Measurements from ENCODE around the gene RFWD3.
A peak's percentile ranks its signal among the peaks of the same experiment; 100 is the strongest.

Gene RFWD3

DNA sequence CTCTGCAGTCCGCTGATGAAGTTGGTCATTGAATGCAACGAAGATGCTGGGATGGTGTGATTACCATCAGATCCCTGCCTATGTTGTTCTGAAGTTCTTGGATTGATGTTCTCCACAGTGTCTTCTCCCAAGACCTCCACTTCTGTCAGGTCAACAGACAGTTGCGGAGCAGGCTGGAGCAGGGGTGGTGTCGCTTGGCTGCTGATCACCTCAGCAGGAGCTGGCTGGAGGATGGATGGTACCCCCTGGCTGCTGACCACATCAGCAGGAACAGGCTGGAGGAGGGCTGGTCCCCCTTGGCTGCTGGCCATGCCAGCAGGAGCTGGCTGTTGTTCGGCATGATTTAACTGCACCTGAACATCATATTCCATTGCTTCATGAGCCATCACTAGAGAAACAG, 5.6 kb downstream of the RFWD3 start:
- no peak for DNase-seq (ENCODE audit: low read depth)

DNA sequence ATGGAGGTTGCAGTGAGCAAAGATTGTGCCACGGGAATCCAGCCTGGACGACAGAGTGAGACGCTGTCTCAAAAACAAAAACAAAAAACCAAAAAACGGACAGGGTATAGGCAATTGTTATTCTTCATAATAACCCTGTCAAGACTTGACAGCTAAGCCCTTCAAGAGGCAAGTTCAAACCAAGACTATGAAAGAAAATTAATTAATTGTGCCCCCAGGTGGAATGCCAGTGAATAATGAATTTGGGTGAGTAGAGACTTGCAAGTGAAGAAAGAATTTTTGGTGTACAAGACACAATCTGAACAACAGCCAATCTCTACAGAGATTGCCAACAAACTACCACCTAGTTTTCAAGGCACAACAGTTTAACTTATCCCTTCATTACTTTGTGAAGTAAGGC, 6.3 kb downstream of the RFWD3 start:
- DNase-seq (ENCODE audit: low read depth), result no peak

- no peak for DNase-seq (ENCODE audit: low read depth)
Measured at GRCh38 chr16:74659041-74659440, 7.6 kb downstream of the RFWD3 start.

DNA sequence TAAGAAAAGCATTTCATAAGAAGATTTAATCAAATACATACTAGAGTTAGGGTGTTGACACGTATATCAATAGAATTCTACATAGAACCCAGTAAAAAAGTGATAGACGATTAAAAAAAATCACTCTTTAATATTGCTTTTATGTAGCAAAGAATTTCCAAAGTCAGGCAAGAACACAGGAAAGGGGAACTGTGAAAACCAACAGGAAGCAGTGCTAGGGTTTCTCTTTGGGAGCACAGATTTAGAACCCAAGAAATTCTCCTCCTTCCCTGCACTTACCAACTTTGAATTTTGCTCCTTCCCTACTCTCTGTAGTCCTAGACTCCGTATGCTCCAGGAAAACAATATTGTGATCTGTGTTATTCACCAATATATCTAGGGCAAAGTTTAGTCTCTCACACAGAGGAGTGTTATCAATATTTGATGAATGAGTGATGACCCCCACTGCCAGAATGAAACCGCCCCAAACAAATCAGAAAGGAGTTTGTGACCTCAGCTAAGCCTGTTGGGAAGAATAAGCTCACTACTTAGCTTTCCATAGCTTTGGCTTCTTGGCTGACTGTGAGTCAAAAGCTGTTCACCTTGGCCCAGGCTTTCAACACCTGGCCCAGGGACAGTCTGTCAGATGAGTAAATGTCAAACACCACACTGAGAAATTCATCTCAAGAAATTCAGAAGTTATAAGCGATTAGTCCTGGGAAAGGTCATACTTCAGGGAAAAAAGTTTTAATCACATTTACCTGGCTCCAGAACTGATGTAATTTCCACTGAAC, 8.6 kb downstream of the RFWD3 start:
- DNase-seq (ENCODE audit: low read depth), result no peak

DNA sequence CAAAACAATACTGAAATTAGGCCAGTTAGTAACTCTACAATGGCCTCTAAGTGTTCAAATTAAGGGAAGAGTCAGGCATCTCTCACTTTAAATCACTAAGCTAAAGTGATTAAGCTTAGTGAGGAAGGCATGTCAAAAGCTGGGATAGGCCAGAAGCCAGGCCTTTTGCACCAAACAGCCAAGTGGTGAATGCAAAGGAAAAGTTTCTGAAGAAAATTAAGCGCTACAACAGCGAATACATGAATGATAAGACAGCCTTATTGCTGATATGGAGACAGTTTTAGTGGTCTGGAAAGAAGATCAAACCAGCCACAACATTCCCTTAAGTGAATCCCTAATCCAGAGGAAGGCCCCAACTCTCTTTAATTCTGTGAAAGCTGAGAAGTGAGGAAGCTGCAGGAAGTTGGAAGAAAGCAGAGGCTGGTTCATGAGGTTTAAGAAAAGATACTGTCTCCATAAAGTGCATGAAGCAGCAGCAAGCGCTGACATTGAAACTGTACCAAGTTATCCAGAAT, 12.1 kb downstream of the RFWD3 start:
- DNase-seq (ENCODE audit: low read depth), result no peak

DNA sequence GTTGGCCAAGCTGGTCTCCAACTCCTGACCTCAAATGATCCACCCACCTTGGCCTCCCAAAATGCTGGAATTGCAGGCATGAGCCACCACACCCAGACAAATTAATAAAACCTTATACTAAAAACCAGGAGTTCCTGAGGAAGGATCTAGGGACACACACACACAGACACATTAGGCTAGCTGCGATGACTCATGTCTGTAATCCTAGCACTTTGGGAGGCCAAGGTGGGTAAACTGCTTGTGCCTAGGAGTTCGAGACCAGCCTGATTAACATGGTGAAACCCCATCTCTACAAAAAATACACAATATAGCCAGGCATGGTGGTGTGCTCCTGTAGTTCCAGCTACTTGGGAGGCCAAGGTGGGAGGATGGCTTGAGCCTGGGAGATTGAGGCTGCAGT, 13.8 kb downstream of the RFWD3 start:
- DNase-seq (ENCODE audit: low read depth), result peak; percentile 9

GRCh38 chr16:74652249-74652648, 14.4 kb downstream of the RFWD3 start:
- DNase-seq (ENCODE audit: low read depth), result no peak

- no peak for DNase-seq (ENCODE audit: low read depth)
Measured at GRCh38 chr16:74651841-74652240, 14.8 kb downstream of the RFWD3 start.

- DNase-seq (ENCODE audit: low read depth), result no peak
Measured at GRCh38 chr16:74650966-74651567, 15.6 kb downstream of the RFWD3 start.

- DNase-seq (ENCODE audit: low read depth), result no peak
Measured at GRCh38 chr16:74649839-74650504, 16.7 kb downstream of the RFWD3 start.

DNA sequence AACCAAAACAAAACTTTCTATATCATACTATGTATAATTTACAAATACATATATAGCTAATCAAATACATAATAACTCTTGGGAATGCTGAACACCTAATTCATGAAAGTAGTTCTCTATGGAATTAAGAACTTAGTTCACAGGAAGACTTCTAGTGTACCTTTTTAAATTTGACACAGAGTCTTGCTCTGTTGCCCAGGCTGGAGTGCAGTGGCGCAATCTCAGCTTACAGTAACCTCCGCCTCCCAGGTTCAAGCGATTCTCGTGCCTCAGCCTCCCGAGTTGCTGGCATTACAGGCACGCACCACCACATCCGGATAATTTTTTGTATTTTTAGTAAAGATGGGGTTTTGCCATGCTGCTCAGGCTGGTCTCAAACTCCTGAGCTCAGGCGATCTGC, 24.7 kb downstream of the RFWD3 start:
- DNase-seq (ENCODE audit: low read depth), result no peak

- DNase-seq (ENCODE audit: low read depth), result no peak
Measured at GRCh38 chr16:74637742-74638453, 28.8 kb downstream of the RFWD3 start.

- DNase-seq (ENCODE audit: low read depth), result no peak
Measured at GRCh38 chr16:74635303-74635702, 31.4 kb downstream of the RFWD3 start.

GRCh38 chr16:74633686-74634085, 33.0 kb downstream of the RFWD3 start:
- DNase-seq (ENCODE audit: low read depth), result no peak

GRCh38 chr16:74627506-74628220, 39.0 kb downstream of the RFWD3 start:
- DNase-seq (ENCODE audit: low read depth), result no peak

- DNase-seq (ENCODE audit: low read depth), result no peak
Measured at GRCh38 chr16:74626741-74627416, 39.8 kb downstream of the RFWD3 start.

- no peak for DNase-seq (ENCODE audit: low read depth)
Measured at GRCh38 chr16:74625500-74626350, 41.0 kb downstream of the RFWD3 start.

- DNase-seq (ENCODE audit: low read depth), result no peak
Measured at GRCh38 chr16:74623839-74624235, 42.8 kb downstream of the RFWD3 start.

DNA sequence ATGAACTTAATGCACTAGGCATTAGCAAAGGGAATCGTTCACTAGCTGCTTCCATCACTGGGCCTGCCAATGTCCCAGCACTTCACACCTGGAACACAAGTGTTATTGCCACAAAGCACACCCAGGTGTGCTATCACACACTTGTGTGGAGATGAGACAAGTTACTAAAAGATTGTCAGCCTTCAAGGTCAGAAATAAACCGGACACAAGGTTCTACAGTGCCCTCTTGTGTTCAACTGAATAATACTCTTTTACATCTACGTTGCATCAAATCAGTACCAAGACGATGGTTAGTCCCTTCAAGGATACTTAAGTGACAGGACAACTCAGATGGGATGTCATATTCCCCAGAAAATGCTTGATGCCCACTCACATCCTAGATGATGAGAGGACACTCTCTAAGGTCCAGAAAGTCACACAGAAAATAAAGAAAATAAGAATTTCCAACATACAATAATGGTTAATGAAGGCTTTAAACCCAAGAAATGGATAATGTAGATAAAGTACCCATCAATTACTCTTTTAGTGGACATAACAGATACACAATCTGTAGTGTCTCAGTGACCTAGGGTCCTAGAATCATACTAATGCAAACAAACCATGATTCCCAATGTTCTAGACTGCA, 43.4 kb downstream of the RFWD3 start:
- DNase-seq (ENCODE audit: low read depth), result peak; percentile 45

- DNase-seq (ENCODE audit: low read depth), result no peak
Measured at GRCh38 chr16:74622005-74622404, 44.7 kb downstream of the RFWD3 start.
